ENCODE measurements around the gene THUMPD2.

The THUMPD2 gene, protein sequence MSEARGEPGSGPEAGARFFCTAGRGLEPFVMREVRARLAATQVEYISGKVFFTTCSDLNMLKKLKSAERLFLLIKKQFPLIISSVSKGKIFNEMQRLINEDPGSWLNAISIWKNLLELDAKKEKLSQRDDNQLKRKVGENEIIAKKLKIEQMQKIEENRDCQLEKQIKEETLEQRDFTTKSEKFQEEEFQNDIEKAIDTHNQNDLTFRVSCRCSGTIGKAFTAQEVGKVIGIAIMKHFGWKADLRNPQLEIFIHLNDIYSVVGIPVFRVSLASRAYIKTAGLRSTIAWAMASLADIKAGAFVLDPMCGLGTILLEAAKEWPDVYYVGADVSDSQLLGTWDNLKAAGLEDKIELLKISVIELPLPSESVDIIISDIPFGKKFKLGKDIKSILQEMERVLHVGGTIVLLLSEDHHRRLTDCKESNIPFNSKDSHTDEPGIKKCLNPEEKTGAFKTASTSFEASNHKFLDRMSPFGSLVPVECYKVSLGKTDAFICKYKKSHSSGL

DNA sequence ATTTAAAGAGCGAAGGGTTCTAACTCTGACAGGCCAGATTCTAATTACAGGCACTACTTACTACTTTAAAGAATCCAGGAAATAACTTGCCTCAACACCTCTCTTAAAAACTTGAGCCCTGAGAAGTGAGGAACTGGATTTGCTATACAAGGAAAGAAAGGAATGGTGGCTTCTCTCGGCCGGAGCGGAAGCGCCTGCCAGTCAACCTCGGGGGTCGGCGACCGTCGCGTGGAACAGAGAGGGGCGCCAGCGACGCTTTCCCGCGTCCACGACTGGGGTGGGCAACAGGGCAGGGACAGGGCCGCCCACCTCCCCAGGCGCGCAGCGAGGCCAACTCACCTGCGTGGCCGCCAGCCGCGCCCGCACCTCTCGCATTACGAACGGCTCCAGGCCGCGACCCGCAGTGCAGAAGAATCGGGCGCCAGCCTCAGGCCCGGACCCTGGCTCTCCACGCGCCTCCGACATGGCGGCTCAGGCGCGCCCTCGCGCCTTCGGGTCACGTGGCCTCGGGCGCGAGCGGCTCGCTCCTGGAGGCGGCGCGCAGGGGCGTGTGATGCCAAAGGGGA is at the start of gene THUMPD2:
Gene THUMPD2, minus strand, starts transcription at position 484 of the 566 bp plus-strand sequence. Its CDS starts 19 bp downstream, at position 465.
- TF ChIP-seq, protein P1, sequence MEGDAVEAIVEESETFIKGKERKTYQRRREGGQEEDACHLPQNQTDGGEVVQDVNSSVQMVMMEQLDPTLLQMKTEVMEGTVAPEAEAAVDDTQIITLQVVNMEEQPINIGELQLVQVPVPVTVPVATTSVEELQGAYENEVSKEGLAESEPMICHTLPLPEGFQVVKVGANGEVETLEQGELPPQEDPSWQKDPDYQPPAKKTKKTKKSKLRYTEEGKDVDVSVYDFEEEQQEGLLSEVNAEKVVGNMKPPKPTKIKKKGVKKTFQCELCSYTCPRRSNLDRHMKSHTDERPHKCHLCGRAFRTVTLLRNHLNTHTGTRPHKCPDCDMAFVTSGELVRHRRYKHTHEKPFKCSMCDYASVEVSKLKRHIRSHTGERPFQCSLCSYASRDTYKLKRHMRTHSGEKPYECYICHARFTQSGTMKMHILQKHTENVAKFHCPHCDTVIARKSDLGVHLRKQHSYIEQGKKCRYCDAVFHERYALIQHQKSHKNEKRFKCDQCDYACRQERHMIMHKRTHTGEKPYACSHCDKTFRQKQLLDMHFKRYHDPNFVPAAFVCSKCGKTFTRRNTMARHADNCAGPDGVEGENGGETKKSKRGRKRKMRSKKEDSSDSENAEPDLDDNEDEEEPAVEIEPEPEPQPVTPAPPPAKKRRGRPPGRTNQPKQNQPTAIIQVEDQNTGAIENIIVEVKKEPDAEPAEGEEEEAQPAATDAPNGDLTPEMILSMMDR (conservative IDR thresholded peaks at IDR 0.05; ENCODE audit: low read depth, low read length) = no peak
- peak within 1 kb of the TSS; percentile 91 for H3K4me3 ChIP-seq (ENCODE audit: low read depth, low read length)

DNA sequence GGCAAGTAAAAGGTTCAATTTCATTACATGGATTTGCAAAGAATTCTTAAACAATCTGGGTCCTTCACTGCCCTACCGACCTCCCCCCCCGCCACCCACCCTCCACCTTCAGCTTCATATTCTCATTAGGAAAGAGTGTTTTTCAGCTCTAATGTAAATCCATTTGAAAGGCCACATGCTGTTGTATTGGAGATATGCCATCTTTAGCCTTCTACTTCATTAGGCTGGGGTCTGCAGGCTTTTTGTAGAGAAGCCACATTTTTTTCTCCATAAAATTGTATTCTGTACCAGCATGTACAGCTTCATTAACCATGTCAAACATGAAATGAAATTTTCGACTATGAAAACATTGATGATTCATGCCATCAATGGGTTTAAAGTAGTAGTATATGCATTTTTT is 42.8 kb upstream of the THUMPD2 start:
- DNase-seq (ENCODE audit: low read depth) = no peak
- H3K4me3 ChIP-seq (ENCODE audit: low read depth, low read length) = no peak overlapping the region
- TF ChIP-seq, protein P1 (conservative IDR thresholded peaks at IDR 0.05; ENCODE audit: low read depth, low read length) = no peak

More for the DNA sequence above, at the start of gene THUMPD2:
- DNase-seq (ENCODE audit: low read depth) = peak; percentile 71

DNA sequence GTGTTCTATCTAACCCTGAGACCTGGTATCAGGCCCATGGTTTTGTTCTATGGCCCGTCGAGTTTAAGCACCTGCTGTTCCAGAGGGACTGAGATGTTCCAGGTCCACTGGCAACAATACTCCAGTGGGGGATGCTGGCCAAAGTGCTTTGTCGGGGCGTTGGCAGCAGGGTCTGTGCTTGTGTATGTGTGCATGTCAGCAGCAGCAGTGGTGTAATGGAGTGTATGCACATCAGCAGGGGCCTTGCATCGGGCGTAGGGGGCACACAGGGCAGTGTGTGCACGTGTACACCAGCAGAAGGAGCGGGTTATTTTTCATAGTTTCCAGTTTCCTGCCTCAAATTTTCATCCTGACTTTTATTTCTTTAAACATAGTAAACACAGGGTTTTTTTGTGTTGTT is 37.8 kb upstream of the THUMPD2 start:
- no peak overlapping the region for H3K4me3 ChIP-seq (ENCODE audit: low read depth, low read length)
- no peak for DNase-seq (ENCODE audit: low read depth)
- TF ChIP-seq, protein P1 (conservative IDR thresholded peaks at IDR 0.05; ENCODE audit: low read depth, low read length) = no peak

DNA sequence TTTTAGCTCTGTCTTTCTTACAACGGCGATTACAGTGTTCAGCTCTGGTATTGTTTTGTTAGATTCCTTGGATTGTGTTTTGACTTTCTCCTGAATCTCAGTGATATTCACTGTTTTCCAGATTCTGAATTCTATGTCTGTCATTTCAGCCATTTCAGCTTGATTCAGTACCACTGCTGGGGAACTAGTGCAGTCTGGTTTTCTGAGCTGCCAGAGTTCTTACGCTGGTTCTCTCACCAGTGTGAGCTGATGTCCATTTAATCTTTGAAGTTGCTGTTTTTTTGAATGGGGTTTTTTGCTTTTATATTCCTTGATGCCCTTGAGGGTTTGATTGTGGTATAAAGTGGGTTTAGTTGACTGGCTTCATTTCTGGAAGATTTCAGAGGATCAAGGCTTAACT is 37.4 kb upstream of the THUMPD2 start:
- TF ChIP-seq, protein P1 (conservative IDR thresholded peaks at IDR 0.05; ENCODE audit: low read depth, low read length) = no peak
- H3K4me3 ChIP-seq (ENCODE audit: low read depth, low read length) = no peak overlapping the region
- no peak for DNase-seq (ENCODE audit: low read depth)

DNA sequence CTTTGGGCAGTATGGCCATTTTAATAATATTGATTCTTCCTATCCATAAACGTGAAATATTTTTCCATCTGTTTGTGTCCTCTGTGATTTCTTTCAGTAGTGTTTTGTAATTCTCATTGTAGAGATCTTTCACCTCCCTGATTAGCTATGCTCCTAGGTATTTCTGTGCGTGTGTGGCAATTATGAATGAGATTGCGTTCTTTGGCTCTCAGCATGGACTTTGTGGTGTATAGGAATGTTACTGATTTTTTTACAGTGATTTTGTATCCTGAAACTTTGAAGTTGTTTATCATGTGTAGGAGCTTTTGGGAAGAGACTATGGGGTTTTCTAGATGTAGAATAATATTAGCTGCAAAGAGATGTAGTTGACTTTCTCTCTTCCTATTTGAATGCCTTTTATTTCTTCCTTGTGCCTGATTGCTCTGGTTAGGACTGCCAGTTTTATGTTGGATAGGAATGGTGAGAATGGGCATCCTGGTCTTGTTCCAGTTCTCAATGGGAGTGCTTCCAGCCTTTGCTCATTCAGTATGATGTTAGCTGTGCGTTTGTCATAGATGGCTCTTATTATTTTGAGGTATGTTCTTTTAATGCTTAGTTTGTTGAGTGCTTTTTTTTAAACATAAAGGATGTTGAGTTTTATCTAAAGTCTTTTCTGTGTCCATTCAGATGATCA is 27.0 kb upstream of the THUMPD2 start:
- TF ChIP-seq, protein P1 (conservative IDR thresholded peaks at IDR 0.05; ENCODE audit: low read depth, low read length) = no peak
- no peak overlapping the region for H3K4me3 ChIP-seq (ENCODE audit: low read depth, low read length)
- DNase-seq (ENCODE audit: low read depth) = peak; percentile 54

DNA sequence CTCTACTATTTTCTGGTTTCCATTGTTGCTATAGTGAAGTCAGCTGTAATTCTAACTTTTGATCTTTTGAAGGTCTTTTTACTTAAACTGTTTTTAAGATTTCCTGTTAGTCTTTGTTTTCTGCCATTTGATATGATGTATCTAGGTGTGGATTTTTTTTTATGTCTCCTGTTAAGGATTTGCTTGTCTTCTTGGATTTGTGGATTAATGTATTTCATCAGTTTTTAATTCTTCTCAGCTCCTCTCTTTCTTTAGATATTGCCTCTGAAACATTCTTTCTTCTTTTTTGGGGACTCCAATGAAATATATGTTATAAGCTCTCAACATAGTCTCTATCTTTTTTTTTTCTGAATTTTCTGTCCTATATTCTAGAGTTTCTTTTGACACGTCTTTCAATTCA is 24.8 kb upstream of the THUMPD2 start:
- no peak overlapping the region for H3K4me3 ChIP-seq (ENCODE audit: low read depth, low read length)
- no peak for DNase-seq (ENCODE audit: low read depth)
- TF ChIP-seq, protein P1 (conservative IDR thresholded peaks at IDR 0.05; ENCODE audit: low read depth, low read length) = no peak
